ENCODE results near the gene TMEM131L.

Gene TMEM131L

GRCh38 chr4:153509724-153510123 lies 43.6 kb downstream of the TMEM131L start:
- no peak for DNase-seq (ENCODE audit: low read depth in 2 of 2)
- no peak for TF ChIP-seq CTCF (IDR thresholded peaks at IDR 0.05; ENCODE audit: low read depth, low read length)
- H3K4me3 ChIP-seq (replicated peaks in 1 of 2; ENCODE audit: low read depth in 2 of 2, low read length in 2 of 2) = no peak overlapping the region

GRCh38 chr4:153510252-153511001 lies 44.3 kb downstream of the TMEM131L start:
- no peak for DNase-seq (ENCODE audit: low read depth in 2 of 2)
- TF ChIP-seq CTCF (IDR thresholded peaks at IDR 0.05; ENCODE audit: low read depth, low read length) = no peak
- no peak overlapping the region for H3K4me3 ChIP-seq (replicated peaks in 1 of 2; ENCODE audit: low read depth in 2 of 2, low read length in 2 of 2)

- TF ChIP-seq CTCF (IDR thresholded peaks at IDR 0.05; ENCODE audit: low read depth, low read length) = no peak
Observed at GRCh38 chr4:153511104-153511503, 44.9 kb downstream of the TMEM131L start.

GRCh38 chr4:153512162-153512852 lies 46.1 kb downstream of the TMEM131L start:
- H3K4me3 ChIP-seq (replicated peaks in 1 of 2; ENCODE audit: low read depth in 2 of 2, low read length in 2 of 2) = no peak overlapping the region
- DNase-seq (ENCODE audit: low read depth in 2 of 2) = no peak
- TF ChIP-seq CTCF (IDR thresholded peaks at IDR 0.05; ENCODE audit: low read depth, low read length) = no peak

More at GRCh38 chr4:153511104-153511503, 44.9 kb downstream of the TMEM131L start:
- no peak for DNase-seq (ENCODE audit: low read depth in 2 of 2)
- H3K4me3 ChIP-seq (replicated peaks in 1 of 2; ENCODE audit: low read depth in 2 of 2, low read length in 2 of 2) = no peak overlapping the region

GRCh38 chr4:153512952-153513500 lies 46.9 kb downstream of the TMEM131L start:
- no peak for TF ChIP-seq CTCF (IDR thresholded peaks at IDR 0.05; ENCODE audit: low read depth, low read length)
- no peak for DNase-seq (ENCODE audit: low read depth in 2 of 2)
- no peak overlapping the region for H3K4me3 ChIP-seq (replicated peaks in 1 of 2; ENCODE audit: low read depth in 2 of 2, low read length in 2 of 2)

- TF ChIP-seq CTCF (IDR thresholded peaks at IDR 0.05; ENCODE audit: low read depth, low read length) = no peak
- no peak overlapping the region for H3K4me3 ChIP-seq (replicated peaks in 1 of 2; ENCODE audit: low read depth in 2 of 2, low read length in 2 of 2)
- peak; percentile 47 to 76 for DNase-seq (ENCODE audit: low read depth in 2 of 2)
Observed at GRCh38 chr4:153513596-153513995, 47.4 kb downstream of the TMEM131L start.
